ENCODE measurements around the gene CROCC.

GRCh38 chr1:16986560-16986959, 64.8 kb downstream of the CROCC start:
- TF ChIP-seq POLR2A (IDR thresholded peaks at IDR 0.05), result no peak
- TF ChIP-seq, protein P1, sequence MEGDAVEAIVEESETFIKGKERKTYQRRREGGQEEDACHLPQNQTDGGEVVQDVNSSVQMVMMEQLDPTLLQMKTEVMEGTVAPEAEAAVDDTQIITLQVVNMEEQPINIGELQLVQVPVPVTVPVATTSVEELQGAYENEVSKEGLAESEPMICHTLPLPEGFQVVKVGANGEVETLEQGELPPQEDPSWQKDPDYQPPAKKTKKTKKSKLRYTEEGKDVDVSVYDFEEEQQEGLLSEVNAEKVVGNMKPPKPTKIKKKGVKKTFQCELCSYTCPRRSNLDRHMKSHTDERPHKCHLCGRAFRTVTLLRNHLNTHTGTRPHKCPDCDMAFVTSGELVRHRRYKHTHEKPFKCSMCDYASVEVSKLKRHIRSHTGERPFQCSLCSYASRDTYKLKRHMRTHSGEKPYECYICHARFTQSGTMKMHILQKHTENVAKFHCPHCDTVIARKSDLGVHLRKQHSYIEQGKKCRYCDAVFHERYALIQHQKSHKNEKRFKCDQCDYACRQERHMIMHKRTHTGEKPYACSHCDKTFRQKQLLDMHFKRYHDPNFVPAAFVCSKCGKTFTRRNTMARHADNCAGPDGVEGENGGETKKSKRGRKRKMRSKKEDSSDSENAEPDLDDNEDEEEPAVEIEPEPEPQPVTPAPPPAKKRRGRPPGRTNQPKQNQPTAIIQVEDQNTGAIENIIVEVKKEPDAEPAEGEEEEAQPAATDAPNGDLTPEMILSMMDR (IDR thresholded peaks at IDR 0.05), result no peak

All from uterus (tissue), 2 donors.